AG04450 (cell line): ENCODE results near the gene CBFA2T2. TPM values are rescaled to one million over a fixed set of nuclear protein-coding genes. Genes with fewer than 3 reads are reported as not detected.

Experiments used
- CTCF ChIA-PET: fragments of 300-600, 350-600 bp; formaldehyde crosslinking; extraction: SDS; loops from one replicate; lab custom pipeline; 2022; ENCODE audit warnings: antibody characterized with exemption, inconsistent platforms; lab: Charles Lee
- POLR2A ChIA-PET: fragments of 350-600 bp; formaldehyde crosslinking; extraction: SDS; loops from one replicate; lab custom pipeline; 2021; ENCODE audit warnings: antibody characterized with exemption, inconsistent platforms; lab: Yijun Ruan, JAX
- DNase-seq: peaks from one replicate; pipeline ENCODE4 v3.0.0-alpha.2; 2011; ENCODE audit warnings: low read depth, low spot score
- H3K27ac ChIP-seq: one replicate; pipeline ENCODE4 v1.5.1; 2012; ENCODE audit warnings: low read depth, low read length, control low read depth
- H3K27me3 ChIP-seq: one replicate; pipeline ENCODE4 v1.6.0; 2012; ENCODE audit warnings: low read length; ENCODE audit not compliant: control insufficient read depth, insufficient read depth
- H3K4me3 ChIP-seq: 2 replicates; pipeline ENCODE4 v1.5.1; 2011; ENCODE audit warnings: mild to moderate bottlenecking, low read depth, low read length, control low read depth
- H3K9me3 ChIP-seq: 2 replicates; pipeline ENCODE4 v1.5.1; 2012; ENCODE audit warnings: low read length; ENCODE audit not compliant: control insufficient read depth, insufficient read depth
- polyA plus RNA-seq: library from polyadenylated mRNA; depleted of rRNA; stranded (reverse); fragments of >200 nt; gene quantifications from 2 replicates; pipeline ENCODE4 v1.2.3, GENCODE V29; 2011
- TF ChIP-seq, protein P1 (sequence below): IDR thresholded peaks from 2 replicates; pipeline ENCODE4 v1.5.1; 2011; ENCODE audit warnings: low read depth, low read length, control low read depth, inconsistent platforms

The CBFA2T2 gene
- polyA plus RNA-seq, 1 experiment, result 11.3 TPM

DNA sequence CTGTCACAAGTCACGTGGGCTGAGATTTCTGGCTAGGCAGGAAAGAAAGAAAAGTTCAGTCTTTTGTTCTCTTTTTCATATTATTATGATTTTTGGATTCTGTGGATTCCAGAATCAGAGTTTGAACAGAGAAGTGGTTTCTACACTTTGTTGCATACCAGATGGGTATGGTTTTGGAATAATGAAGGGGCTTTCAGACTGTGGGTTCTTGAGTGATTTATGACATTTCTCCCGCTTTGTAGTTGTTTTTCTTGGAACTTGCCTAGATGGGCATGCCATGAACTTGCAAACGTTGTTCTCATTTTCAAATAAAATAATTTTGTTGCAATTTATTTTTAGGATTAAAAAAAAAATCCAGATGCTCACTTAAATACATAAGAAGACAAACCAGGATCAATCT, 34.4 kb downstream of the CBFA2T2 start:
- Histone ChIP-seq H3K4me3 (no peak overlapping the region), H3K9me3 (no peaks in the 10 kb centered on the region), H3K27ac (no peak overlapping the region), H3K27me3 (no peaks in the 10 kb centered on the region)
- ChIA-PET POLR2A (no interaction called here), CTCF (no interaction called here)
- no peak for DNase-seq
- TF ChIP-seq, protein P1, sequence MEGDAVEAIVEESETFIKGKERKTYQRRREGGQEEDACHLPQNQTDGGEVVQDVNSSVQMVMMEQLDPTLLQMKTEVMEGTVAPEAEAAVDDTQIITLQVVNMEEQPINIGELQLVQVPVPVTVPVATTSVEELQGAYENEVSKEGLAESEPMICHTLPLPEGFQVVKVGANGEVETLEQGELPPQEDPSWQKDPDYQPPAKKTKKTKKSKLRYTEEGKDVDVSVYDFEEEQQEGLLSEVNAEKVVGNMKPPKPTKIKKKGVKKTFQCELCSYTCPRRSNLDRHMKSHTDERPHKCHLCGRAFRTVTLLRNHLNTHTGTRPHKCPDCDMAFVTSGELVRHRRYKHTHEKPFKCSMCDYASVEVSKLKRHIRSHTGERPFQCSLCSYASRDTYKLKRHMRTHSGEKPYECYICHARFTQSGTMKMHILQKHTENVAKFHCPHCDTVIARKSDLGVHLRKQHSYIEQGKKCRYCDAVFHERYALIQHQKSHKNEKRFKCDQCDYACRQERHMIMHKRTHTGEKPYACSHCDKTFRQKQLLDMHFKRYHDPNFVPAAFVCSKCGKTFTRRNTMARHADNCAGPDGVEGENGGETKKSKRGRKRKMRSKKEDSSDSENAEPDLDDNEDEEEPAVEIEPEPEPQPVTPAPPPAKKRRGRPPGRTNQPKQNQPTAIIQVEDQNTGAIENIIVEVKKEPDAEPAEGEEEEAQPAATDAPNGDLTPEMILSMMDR, result no peak

DNA sequence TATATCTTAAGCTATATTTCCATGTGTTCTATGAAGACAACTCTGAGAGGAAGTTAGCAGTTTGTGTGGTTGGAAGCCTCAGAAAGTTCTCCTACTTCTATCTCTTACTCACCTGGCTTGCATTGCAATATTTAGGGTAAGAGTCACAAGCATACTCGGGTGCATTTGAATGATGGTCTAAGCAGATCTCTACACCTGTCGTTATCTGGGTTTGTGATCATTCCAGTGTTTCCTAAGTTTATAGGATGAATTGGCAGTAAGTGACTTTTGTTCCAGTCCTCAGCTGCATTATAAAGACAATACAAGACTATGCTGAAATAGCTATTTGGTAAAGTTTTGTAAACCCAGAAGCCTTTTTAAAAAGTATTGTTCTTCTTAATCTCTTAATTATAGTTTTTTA, 36.9 kb downstream of the CBFA2T2 start:
- H3K27me3 ChIP-seq, result no peaks in the 10 kb centered on the region
- CTCF ChIA-PET, result no interaction called here
- no peaks in the 10 kb centered on the region for H3K9me3 ChIP-seq
- H3K4me3 ChIP-seq, result no peak overlapping the region
- no peak for DNase-seq
- TF ChIP-seq, protein P1, result no peak
- H3K27ac ChIP-seq, result no peak overlapping the region
- POLR2A ChIA-PET, result no interaction called here

DNA sequence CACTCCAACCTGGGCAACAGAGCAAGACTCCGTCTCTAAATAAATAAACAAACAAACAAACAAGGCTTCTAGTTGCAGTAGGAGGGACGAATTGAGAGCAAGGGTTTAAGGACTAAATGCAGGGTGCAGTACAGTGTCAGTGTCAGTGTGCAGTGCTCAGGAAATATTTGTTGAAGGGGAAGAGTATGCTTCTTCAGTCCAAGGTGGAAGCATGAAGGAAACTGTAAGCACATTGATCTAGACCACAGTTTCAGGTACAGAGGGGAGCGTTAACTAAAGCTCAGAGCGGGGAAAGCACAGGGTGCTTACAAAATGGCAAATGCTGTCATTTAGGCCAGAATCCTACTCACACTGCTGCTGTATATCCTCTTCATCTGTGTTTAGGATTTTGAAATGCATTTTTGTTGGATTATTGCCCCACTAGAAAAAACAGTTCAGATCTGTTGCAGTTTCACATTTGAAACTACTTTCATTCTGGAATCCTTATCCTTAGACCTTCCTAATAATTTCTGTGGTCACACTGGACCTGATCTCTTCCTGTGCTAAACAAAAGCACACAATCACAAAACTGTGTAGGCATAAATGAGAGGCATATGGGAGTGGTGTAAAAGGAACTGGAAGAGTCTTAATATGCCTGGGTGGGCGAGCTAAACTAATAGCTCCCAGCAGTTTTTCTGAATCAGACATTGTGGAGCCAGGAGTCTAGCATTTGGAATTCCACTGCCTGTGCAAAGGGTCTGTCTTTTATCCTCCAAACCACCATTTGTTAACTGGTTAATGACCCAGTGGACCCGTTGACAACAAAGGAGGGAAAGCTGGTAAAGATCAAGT, 41.4 kb downstream of the CBFA2T2 start:
- POLR2A ChIA-PET, result interaction anchor here (0.8 kb wide), 1 partner anchor 24 kb away, joined by 3 read pairs; no protein-coding TSS in a partner anchor
- TF ChIP-seq, protein P1, result no peak
- DNase-seq, result no peak
- CTCF ChIA-PET, result interaction anchor here (1.7 kb wide), 1 partner anchor 16 kb away, joined by 7 read pairs; no protein-coding TSS in a partner anchor
- Histone ChIP-seq H3K4me3 (no peak overlapping the region; the same call in 1 of the 2 replicates), H3K27me3 (no peaks in the 10 kb centered on the region), H3K9me3 (no peaks in the 10 kb centered on the region), H3K27ac (peak overlapping the region; percentile 49)

DNA sequence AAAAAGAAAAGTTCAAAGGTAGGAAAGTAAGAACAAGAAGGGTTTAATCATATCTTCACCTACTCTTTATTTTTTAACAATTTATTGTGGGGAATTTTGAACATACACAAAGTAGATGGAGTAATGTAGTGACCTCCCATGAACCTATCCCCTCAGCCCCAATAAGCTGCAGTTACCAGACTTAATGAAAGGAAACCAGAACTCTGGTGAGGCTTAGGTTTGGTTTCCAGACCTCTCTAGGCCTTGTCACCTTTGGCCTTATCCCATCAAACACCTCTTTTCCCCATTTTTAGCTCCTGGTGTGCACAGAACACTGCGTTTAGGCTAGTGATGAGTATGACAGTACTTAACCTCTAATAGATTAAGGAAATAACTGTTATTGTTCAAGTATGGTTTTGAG, 42.0 kb downstream of the CBFA2T2 start:
- TF ChIP-seq, protein P1, result no peak
- Histone ChIP-seq H3K27ac (no peak overlapping the region), H3K4me3 (no peak overlapping the region), H3K9me3 (no peaks in the 10 kb centered on the region; the same call in 1 of the 2 replicates), H3K27me3 (no peaks in the 10 kb centered on the region)
- ChIA-PET CTCF (interaction anchor here (0.6 to 1.7 kb wide), 2 partner anchors 16 to 1974 kb away, joined by 5 to 7 read pairs; no protein-coding TSS in a partner anchor), POLR2A (interaction anchor here (0.8 kb wide), 1 partner anchor 23 kb away, joined by 3 read pairs; no protein-coding TSS in a partner anchor)
- DNase-seq, result no peak
